Kidney (tissue), 14 donors: ENCODE results near the gene ZNF710. TPM values are rescaled to one million over a fixed set of nuclear protein-coding genes. Genes with fewer than 3 reads are reported as not detected.

Source experiments
- DNase-seq, 5 donors: peaks; one replicate each; pipeline ENCODE4 v3.0.0-alpha.2; 2013 to 2020
- FAIRE-seq: peaks from 2 replicates; lab custom pipeline; 2012; peaks lifted over from hg19 to GRCh38; lab: Jason Lieb, UNC
- H3K27ac ChIP-seq, 2 donors: one replicate each; pipeline ENCODE4 v1.7.0; 2013; ENCODE audit warnings: low read depth in 2 of 2, low read length in 2 of 2, inconsistent platforms in 1 of 2
- H3K27me3 ChIP-seq: one replicate; pipeline ENCODE4 v1.7.1; 2013; ENCODE audit warnings: low read length, inconsistent platforms; ENCODE audit not compliant: control insufficient read depth, insufficient read depth
- H3K36me3 ChIP-seq, 3 donors: one replicate each; pipeline versions ENCODE4 v1.7.0 to v1.7.1; 2013; ENCODE audit warnings: low read length in 3 of 3, control low read depth in 1 of 3, inconsistent platforms in 1 of 3; ENCODE audit not compliant: insufficient read depth in 3 of 3, control insufficient read depth in 2 of 3
- H3K4me1 ChIP-seq, 3 donors: one replicate each; pipeline versions ENCODE4 v1.7.0 to v1.7.1; 2013; ENCODE audit warnings: low read length in 3 of 3, inconsistent platforms in 1 of 3, low read depth in 1 of 3; ENCODE audit not compliant: control insufficient read depth in 2 of 3, insufficient read depth in 2 of 3
- H3K4me3 ChIP-seq, 3 donors: one replicate each; pipeline versions ENCODE4 v1.7.0 to v1.8.1; 2013; ENCODE audit warnings: low read length in 3 of 3, control low read depth in 1 of 3, inconsistent platforms in 1 of 3
- H3K9ac ChIP-seq, 3 donors: one replicate each; pipeline versions ENCODE4 v1.7.0 to v1.7.1; 2013; ENCODE audit warnings: low read length in 3 of 3, control low read depth in 1 of 3, inconsistent platforms in 1 of 3
- H3K9me3 ChIP-seq, 3 donors: one replicate each; pipeline versions ENCODE4 v1.7.0 to v1.7.1; 2013; ENCODE audit warnings: low read length in 3 of 3, control low read depth in 1 of 3, inconsistent platforms in 1 of 3; ENCODE audit not compliant: control insufficient read depth in 2 of 3, insufficient read depth in 1 of 3
- CTCF ChIP-seq: IDR thresholded peaks from 3 replicates; pipeline ENCODE4 v1.5.1; 2012; ENCODE audit warnings: mild to moderate bottlenecking, moderate library complexity, borderline replicate concordance; ENCODE audit not compliant: insufficient read depth; ENCODE audit errors: extremely low read depth
- intact Hi-C: fragments of 100-400 bp; cut with DNase I; formaldehyde crosslinking; loops from one replicate; pipeline ENCODE4 v1.11.1; 2022
- polyA plus RNA-seq: library from polyadenylated mRNA; stranded (reverse); fragments of 350-450 nt; fragmentation: Illumina TruSeq; extraction: RNeasy Lipid Tissue Mini Kit (QIAGEN cat#74804); gene quantifications from one replicate; pipeline ENCODE4 v1.2.3, GENCODE V29; 2014; ENCODE audit warnings: low read depth, low replicate concordance; ENCODE audit not compliant: insufficient read depth
- total RNA-seq: library from RNA; stranded (reverse); fragmentation: NEBNext Ultra II Directional; extraction: Animal tissue kit (Norgen Biotek cat#: 25700); gene quantifications from one replicate; pipeline ENCODE4 v1.2.1, GENCODE V29; 2021
- donor health status: control.
- donor health status: control.
- donor health status: control.
- donor health status: control.
- donor health status: control.
- donor health status: DM: yes; HTN: yes; CAD: no.
- donor health status: Normal renal cell carcinoma (clear cell type).

ZNF710 gene
- total and polyA plus RNA-seq, 2 donors from 2014 or later: 11.0 to 17.0 TPM

- no peaks in the 10 kb centered on the region for H3K36me3 ChIP-seq
- no peak for DNase-seq
- intact Hi-C loops: no loop called here
- no peaks in the 10 kb centered on the region for H3K4me1 ChIP-seq
- H3K9ac ChIP-seq: no peak overlapping the region
- no peak overlapping the region for H3K4me3 ChIP-seq
- no peak for FAIRE-seq
- H3K9me3 ChIP-seq: no peaks in the 10 kb centered on the region
- TF ChIP-seq CTCF: no peak
- no peaks in the 10 kb centered on the region for H3K27me3 ChIP-seq
- no peak overlapping the region for H3K27ac ChIP-seq
Observed at GRCh38 chr15:90121086-90121485, 120.0 kb downstream of the ZNF710 start.

DNA sequence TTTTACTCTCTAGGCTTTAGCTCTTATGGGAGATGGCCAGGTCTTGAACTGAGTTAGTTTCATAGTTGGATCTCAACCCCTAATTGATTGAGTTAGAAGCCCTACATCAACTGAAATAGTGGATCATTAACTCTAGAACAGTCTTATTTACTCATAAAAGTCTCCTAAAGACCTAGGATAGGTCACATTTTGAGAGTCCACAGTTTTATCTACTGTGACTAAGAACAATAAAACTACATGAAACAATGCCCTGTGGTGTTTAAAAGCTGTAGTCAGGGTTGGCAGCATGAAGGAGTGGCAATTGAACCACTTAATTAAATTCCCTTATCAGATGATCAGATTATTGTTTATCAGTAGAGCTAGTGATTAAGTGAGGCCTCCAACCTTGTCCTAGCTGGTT, 123.4 kb downstream of the ZNF710 start:
- H3K4me3 ChIP-seq: no peak overlapping the region
- H3K36me3 ChIP-seq: no peaks in the 10 kb centered on the region
- intact Hi-C loops: no loop called here
- H3K4me1 ChIP-seq: peaks cover 0 to 5% (median 0%) of the 10 kb centered on the region in 3 donors
- DNase-seq (no peak), FAIRE-seq (no peak)
- TF ChIP-seq CTCF: no peak
- no peak overlapping the region for H3K9ac ChIP-seq
- no peak overlapping the region for H3K27ac ChIP-seq
- no peaks in the 10 kb centered on the region for H3K9me3 ChIP-seq
- no peaks in the 10 kb centered on the region for H3K27me3 ChIP-seq

DNA sequence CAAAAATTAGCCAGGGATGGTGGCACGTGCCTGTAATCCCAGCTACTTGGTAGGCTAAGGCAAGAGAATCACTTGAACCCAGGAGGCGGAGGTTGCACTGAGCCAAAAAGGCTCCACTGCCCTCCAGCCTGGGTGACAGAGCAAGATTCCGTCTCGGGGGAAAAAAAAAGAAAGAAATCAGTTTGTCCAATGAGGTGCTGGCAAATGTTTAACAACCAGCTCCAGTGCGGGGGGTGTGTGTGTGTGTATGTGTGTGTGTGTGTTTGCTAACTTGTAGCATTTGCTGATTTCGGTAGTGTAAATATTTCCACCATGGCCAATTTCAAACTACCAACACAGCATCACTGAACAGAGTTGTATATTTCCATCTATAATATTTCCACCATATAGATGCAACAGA, 124.9 kb downstream of the ZNF710 start:
- peaks cover 0 to 5% (median 0%) of the 10 kb centered on the region in 3 donors for H3K4me1 ChIP-seq
- H3K9me3 ChIP-seq: no peaks in the 10 kb centered on the region
- no peak for FAIRE-seq
- H3K27ac ChIP-seq: no peak overlapping the region
- H3K36me3 ChIP-seq: no peaks in the 10 kb centered on the region
- intact Hi-C loops: no loop called here
- H3K4me3 ChIP-seq: no peak overlapping the region
- no peak for DNase-seq
- no peak overlapping the region for H3K9ac ChIP-seq
- TF ChIP-seq CTCF: no peak
- H3K27me3 ChIP-seq: no peaks in the 10 kb centered on the region
